T follicular helper cell (primary cell): ENCODE measurements around the gene GALNT3.

Source experiments
- DNase-seq: peaks from one replicate; pipeline ENCODE4 v3.0.0-alpha.2; 2020; ENCODE audit warnings: low read depth

Gene GALNT3

GRCh38 chr2:165743442-165743841 is 50.6 kb downstream of the GALNT3 start:
- no peak for DNase-seq

GRCh38 chr2:165725421-165725820 is 68.6 kb downstream of the GALNT3 start:
- DNase-seq = no peak

GRCh38 chr2:165720511-165720910 is 73.5 kb downstream of the GALNT3 start:
- no peak for DNase-seq

GRCh38 chr2:165718610-165719210 is 75.3 kb downstream of the GALNT3 start:
- no peak for DNase-seq

- DNase-seq = no peak
Observed at GRCh38 chr2:165716091-165716490, 78.0 kb downstream of the GALNT3 start.

GRCh38 chr2:165706960-165707487 is 87.0 kb downstream of the GALNT3 start:
- DNase-seq = no peak

- no peak for DNase-seq
Observed at GRCh38 chr2:165701147-165701546, 92.9 kb downstream of the GALNT3 start.

GRCh38 chr2:165700531-165700930 is 93.5 kb downstream of the GALNT3 start:
- DNase-seq = no peak

GRCh38 chr2:165699946-165700345 is 94.1 kb downstream of the GALNT3 start:
- DNase-seq = no peak

GRCh38 chr2:165698444-165698884 is 95.6 kb downstream of the GALNT3 start:
- no peak for DNase-seq

GRCh38 chr2:165697748-165698443 is 96.2 kb downstream of the GALNT3 start:
- no peak for DNase-seq
